Osteocyte (in vitro differentiated cells): ENCODE data around the gene CTBP2. TPM values are rescaled to one million over a fixed set of nuclear protein-coding genes. Genes with fewer than 3 reads are reported as not detected.

Experiments used
- DNase-seq: peaks from one replicate; pipeline ENCODE4 v3.0.0; 2021; ENCODE audit warnings: mixed read lengths; ENCODE audit not compliant: unreplicated experiment; ENCODE audit errors: extremely low spot score
- H3K27ac Mint-ChIP-seq: one replicate; pipeline ENCODE4 v1.8.0; 2021; ENCODE audit warnings: mild to moderate bottlenecking, mixed read lengths; ENCODE audit not compliant: unreplicated experiment
- H3K27me3 Mint-ChIP-seq: one replicate; pipeline ENCODE4 v1.8.0; 2021; ENCODE audit warnings: mixed read lengths; ENCODE audit not compliant: unreplicated experiment
- H3K36me3 Mint-ChIP-seq: one replicate; pipeline ENCODE4 v1.8.0; 2021; ENCODE audit warnings: mixed read lengths; ENCODE audit not compliant: unreplicated experiment
- H3K4me1 Mint-ChIP-seq: one replicate; pipeline ENCODE4 v1.8.0; 2021; ENCODE audit warnings: mixed read lengths; ENCODE audit not compliant: unreplicated experiment
- H3K4me3 Mint-ChIP-seq: one replicate; pipeline ENCODE4 v1.8.0; 2021; ENCODE audit warnings: mild to moderate bottlenecking, moderate library complexity, mixed read lengths; ENCODE audit not compliant: unreplicated experiment
- H3K9me3 Mint-ChIP-seq: one replicate; pipeline ENCODE4 v1.8.0; 2021; ENCODE audit warnings: mixed read lengths; ENCODE audit not compliant: unreplicated experiment
- CTCF ChIP-seq: fragments of 200-600 bp; sonication (generic); IDR thresholded peaks from 2 replicates; pipeline ENCODE4 v1.5.0; 2021; ENCODE audit warnings: antibody characterized with exemption, mild to moderate bottlenecking, moderate library complexity
- total RNA-seq: library from RNA; stranded (reverse); gene quantifications from 2 replicates; pipeline ENCODE4 v1.2.1, GENCODE V29; 2021

CTBP2 gene
- total RNA-seq, 1 donor from 2014 or later, result 125 TPM

- peak overlapping the region; percentile 41 for H3K27ac Mint-ChIP-seq
Measured at GRCh38 chr10:125005312-125006187, 154.8 kb downstream of the CTBP2 start.

GRCh38 chr10:125004571-125005311, 155.6 kb downstream of the CTBP2 start:
- Mint-ChIP-seq H3K4me1 (peaks cover 34% of the 10 kb centered on the region), H3K27me3 (no peaks in the 10 kb centered on the region), H3K27ac (no peak overlapping the region), H3K9me3 (no peaks in the 10 kb centered on the region), H3K36me3 (peaks cover 10% of the 10 kb centered on the region), H3K4me3 (no peak overlapping the region)
- no peak for DNase-seq
- TF ChIP-seq CTCF, result no peak

More at GRCh38 chr10:125005312-125006187, 154.8 kb downstream of the CTBP2 start:
- Mint-ChIP-seq H3K36me3 (peaks cover 9% of the 10 kb centered on the region), H3K27me3 (no peaks in the 10 kb centered on the region), H3K9me3 (no peaks in the 10 kb centered on the region), H3K4me1 (peaks cover 32% of the 10 kb centered on the region), H3K4me3 (no peak overlapping the region)
- DNase-seq, result no peak
- no peak for TF ChIP-seq CTCF

GRCh38 chr10:125003901-125004467, 156.4 kb downstream of the CTBP2 start:
- Mint-ChIP-seq H3K36me3 (peaks cover 15% of the 10 kb centered on the region), H3K27ac (no peak overlapping the region), H3K4me3 (no peak overlapping the region), H3K4me1 (peaks cover 40% of the 10 kb centered on the region), H3K27me3 (no peaks in the 10 kb centered on the region), H3K9me3 (no peaks in the 10 kb centered on the region)
- peak; percentile 65 for DNase-seq
- no peak for TF ChIP-seq CTCF

- Mint-ChIP-seq H3K27ac (no peak overlapping the region), H3K36me3 (peaks cover 15% of the 10 kb centered on the region), H3K4me1 (peaks cover 33% of the 10 kb centered on the region), H3K27me3 (no peaks in the 10 kb centered on the region), H3K9me3 (no peaks in the 10 kb centered on the region), H3K4me3 (no peak overlapping the region)
- TF ChIP-seq CTCF, result peak; percentile 16
- peak; percentile 83 for DNase-seq
Measured at GRCh38 chr10:125003146-125003900, 157.0 kb downstream of the CTBP2 start.
